Right kidney (tissue), 1 donor: ENCODE data around the gene CAPN14.
"Not testable (repeated sequence)": the region's sequence is repeated elsewhere in the genome, so short reads cannot be mapped to it uniquely, and the experiment has no call there.

Experiments used
- DNase-seq: peaks from one replicate; pipeline ENCODE4 v3.0.0-alpha.2; 2016

CAPN14 gene

GRCh38 chr2:31196622-31197021, 20.7 kb downstream of the CAPN14 start:
- no peak for DNase-seq

GRCh38 chr2:31193806-31194205, 23.5 kb downstream of the CAPN14 start:
- no peak for DNase-seq

GRCh38 chr2:31192851-31193392, 24.4 kb downstream of the CAPN14 start:
- DNase-seq = no peak

DNA sequence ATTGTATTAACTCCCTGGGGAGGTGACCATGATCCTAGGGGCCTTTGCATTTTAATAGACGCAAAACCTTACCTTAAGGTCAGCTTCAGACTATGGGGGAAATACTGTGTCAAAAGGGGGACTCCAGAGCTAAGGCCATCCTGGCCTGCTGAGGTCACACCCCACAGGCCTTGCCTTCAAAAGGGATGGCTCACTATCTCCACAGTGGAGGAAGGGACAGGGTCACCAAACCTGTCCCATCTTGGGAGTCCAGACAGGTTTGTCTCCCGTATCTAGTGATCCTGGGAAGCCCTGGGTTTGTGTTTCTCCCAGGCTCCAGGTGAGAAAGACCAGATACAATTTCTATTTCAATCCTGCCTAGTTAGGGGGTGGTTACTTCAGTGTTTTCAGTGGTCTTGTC, 24.9 kb downstream of the CAPN14 start:
- no peak for DNase-seq

DNA sequence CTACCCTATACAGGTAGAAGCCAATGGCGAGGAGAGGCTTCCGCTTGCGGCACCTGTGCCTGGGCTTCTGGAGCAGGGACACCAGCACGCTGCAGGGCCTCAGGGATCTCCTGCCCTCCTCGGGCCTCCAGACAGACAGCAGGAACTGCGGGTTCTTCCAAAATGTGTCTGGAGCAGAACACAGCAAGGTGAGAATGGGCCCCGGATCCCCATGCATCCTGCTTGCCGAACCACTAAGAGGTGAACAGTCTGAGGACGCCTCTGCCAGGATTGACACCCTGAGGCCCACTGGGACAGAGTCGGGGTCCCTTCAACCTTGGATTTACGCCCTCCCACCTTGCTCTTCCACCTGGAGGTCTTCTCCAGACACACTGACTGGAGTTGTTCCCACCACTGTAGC, 25.4 kb downstream of the CAPN14 start:
- no peak for DNase-seq

DNA sequence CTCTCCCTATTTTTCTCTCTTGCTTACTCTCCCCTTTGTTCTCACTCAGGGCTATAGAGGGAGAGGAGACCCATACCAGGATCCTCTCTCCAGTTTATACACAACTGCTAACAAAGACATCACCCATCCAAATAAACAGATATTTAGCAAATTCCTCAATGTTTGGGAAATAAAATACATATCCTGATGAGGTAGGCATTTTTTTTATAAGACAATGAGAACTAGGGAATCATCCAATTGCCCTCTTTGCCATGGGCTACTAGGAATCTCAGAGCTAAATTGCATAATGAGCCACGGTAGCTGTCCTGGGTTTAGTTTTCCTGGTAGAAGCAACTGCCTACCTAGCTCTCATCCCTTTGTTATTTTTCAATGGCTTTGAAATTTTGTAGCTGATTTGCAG, 27.1 kb downstream of the CAPN14 start:
- DNase-seq = no peak

GRCh38 chr2:31189141-31189540, 28.2 kb downstream of the CAPN14 start:
- DNase-seq = no peak

DNA sequence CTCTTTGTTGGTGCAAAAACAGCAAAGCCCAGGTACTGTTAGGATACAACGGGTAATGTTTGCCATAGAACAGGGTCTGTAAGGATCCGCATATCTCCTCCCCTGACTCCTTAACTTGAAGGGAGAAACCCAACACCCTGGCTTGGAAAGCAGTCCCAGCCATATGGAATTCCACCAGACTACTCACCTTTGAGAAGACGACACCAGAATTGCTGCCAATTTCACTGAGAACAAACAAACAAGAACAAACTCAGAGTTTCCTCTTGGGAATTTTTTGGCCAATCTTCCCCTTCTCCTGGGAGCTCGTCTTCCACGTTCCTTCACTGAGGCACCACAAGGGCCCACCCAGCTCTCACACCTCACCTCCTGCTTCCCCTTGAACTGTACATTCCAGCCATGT, 29.2 kb downstream of the CAPN14 start:
- DNase-seq = no peak

DNA sequence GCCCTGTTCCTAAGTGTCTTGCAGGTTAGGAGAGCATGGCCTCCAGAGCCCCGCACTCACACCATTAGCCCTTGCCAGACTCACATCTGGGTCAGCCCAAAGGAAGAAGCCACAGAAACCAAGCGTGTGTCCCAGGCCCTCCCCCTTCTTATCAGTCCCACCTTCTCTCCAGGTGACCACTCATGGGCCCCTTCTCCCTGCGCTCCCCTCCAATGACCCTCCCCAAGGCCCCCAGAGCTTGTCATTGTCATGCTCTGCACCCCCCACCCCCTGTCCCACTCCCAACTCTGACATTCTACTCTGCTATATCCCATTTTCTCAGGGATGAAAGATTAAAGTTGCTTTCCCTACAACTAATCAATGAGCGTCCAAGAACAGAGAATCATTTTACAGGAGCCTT, 30.1 kb downstream of the CAPN14 start:
- no peak for DNase-seq

- DNase-seq = not testable (repeated sequence)
Observed at GRCh38 chr2:31183973-31184372, 33.3 kb downstream of the CAPN14 start.

DNA sequence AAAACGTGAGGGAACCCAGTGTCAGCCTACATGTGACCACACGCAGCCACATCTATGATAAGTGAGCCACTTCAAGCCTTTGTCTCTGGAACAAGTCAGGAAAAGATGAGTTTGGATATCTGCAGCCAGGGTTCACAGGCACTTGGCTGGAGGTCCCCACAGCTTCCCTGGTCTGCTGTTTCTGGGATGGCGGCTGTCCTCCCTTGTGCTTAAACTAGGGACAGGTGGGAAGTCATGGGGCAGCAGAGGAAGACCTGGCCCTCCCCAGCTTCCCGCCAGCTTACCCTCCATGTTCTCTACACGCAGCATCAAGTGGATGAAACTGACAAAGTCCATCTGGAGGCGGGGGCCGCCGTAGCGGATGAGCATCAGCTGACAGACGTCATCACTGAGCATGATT, 40.6 kb downstream of the CAPN14 start:
- DNase-seq = no peak

- no peak for DNase-seq
Observed at GRCh38 chr2:31171142-31171541, 46.2 kb downstream of the CAPN14 start.

DNA sequence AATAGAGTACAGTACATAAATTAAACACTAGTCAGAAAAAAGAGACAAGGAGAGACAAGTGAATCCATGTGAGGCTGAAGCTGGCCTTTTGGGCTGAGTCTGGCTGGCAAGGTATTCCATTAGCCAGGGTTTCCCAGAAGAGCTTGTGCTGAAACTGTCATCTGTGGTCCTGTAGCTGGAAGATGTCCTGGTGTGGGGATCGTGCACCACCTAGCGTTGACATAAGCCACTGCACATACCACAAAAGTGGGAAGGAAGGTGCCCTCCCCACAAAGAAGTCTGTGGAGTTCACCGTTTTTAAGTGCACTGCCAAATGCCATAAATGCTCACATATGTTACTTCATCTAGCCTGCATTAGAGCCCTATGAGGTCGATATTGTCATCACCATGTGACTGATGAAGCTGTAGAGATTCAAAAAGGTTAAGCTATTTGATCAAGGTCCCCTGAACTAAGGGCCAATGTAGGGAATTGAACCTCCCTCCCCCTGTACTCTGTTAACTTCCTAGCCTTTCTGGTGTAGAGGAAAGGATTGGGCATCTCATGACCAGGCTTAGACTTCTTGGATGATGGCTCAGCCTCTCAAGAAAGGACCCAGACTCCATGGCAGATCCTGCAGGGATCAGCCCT, 47.1 kb downstream of the CAPN14 start:
- peak; percentile 52 for DNase-seq

GRCh38 chr2:31168291-31168690, 49.0 kb downstream of the CAPN14 start:
- no peak for DNase-seq

DNA sequence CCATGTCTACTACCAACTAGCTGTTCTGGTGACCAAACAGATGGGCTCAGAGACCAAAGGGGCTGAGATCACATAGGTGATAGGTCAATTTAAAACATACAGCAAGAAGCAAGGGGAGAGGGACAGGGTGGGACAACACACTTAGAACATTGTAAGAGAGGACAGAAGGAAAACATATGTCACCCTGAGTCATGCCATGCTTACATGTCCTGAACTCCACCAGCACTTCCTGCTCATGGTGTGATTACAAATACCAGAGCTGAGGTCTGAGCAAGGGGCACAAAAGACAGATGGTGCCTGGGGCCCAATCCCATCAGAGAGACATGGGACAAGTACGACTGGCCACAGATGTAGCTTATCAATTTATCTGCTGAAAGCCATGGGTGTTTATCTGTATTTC, 50.4 kb downstream of the CAPN14 start:
- no peak for DNase-seq

GRCh38 chr2:31163011-31163539, 54.2 kb downstream of the CAPN14 start:
- no peak for DNase-seq

- DNase-seq = no peak
Observed at GRCh38 chr2:31161637-31162036, 55.7 kb downstream of the CAPN14 start.

GRCh38 chr2:31151501-31151900, 65.8 kb downstream of the CAPN14 start:
- DNase-seq = no peak

DNA sequence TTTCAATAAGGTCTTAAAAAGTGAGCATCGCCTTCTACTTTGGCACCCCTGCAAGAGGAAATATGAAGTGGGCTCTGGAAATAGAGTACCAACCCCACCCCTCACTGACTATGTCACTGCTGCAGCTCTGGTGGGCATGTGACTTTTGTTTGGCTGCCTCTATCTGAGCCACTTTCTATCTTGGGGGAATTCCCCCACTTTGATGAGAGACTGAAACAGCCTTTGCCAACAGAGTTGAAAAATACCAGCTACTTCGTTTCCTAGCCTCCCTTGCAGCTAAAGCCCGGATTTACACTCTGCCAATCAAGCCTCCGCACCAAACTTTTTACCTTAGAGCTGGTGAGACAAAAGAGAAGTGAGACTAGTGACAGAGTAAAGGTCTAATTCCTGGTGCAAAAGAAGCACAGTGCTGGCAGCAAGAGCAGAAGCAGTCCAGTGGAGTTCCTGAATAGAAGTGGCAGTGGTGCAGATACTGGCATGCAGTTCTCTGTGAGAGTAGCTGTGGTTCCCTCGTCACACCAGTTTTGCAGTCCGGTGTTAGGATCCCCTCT, 67.1 kb downstream of the CAPN14 start:
- no peak for DNase-seq

- DNase-seq = no peak
Observed at GRCh38 chr2:31148514-31148913, 68.8 kb downstream of the CAPN14 start.

GRCh38 chr2:31147645-31148044, 69.7 kb downstream of the CAPN14 start:
- DNase-seq = no peak

DNA sequence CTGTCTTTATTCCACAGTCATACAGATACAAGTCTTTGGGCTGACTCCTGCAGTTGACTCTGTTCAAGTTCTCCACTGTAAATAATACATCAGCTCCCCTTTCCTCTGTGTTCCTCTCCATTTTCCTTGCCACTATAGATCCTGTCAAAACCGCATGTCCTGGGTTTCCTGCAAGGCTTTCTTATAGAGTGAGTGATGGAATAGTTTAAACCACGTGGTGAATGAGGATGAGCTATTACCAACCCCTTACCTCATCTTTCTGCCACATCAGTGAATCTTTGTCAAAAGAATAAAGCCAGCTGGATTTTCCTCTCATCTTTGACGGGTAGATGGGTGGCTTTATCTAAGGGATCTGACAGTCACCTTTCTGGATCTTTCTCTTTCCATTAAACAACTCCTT, 75.2 kb downstream of the CAPN14 start:
- no peak for DNase-seq

- DNase-seq = no peak
Observed at GRCh38 chr2:31141443-31142085, 75.8 kb downstream of the CAPN14 start.

GRCh38 chr2:31140151-31140550, 77.2 kb downstream of the CAPN14 start:
- DNase-seq = no peak
